Measurements from ENCODE around the gene BNC2. TPM values are rescaled to one million over a fixed set of nuclear protein-coding genes. Genes with fewer than 3 reads are reported as not detected.

The BNC2 gene
- total and polyA plus RNA-seq, 5 donors from 2014 or later = not detected

GRCh38 chr9:16627967-16628366, 242.5 kb downstream of the BNC2 start:
- no peak for ATAC-seq (ENCODE audit: low read depth in 2 of 2)
- Mint-ChIP-seq H3K4me3 (no peak overlapping the region), H3K4me1 (no peaks in the 10 kb centered on the region), H3K27ac (no peak overlapping the region), H3K27me3 (no peaks in the 10 kb centered on the region), H3K9me3 (peaks cover 0 to 8% (median 4%) of the 10 kb centered on the region in 7 donors), H3K36me3 (no peaks in the 10 kb centered on the region)
- H3K4me3 ChIP-seq (ENCODE audit: low read depth, low read length) = no peak overlapping the region
- H3K27me3 ChIP-seq (ENCODE audit: control insufficient read depth, insufficient read depth, low read length) = no peaks in the 10 kb centered on the region
- no peaks in the 10 kb centered on the region for H3K9me3 ChIP-seq (ENCODE audit: control insufficient read depth in 2 of 2, low read length in 2 of 2)
- no peak overlapping the region for H3K27ac ChIP-seq (ENCODE audit: insufficient read depth, low read length, poor library complexity, severe bottlenecking)
- H3K36me3 ChIP-seq (ENCODE audit: control insufficient read depth, insufficient read depth, low read length) = no peaks in the 10 kb centered on the region
- no peak for DNase-seq
- no peaks in the 10 kb centered on the region for H3K4me1 ChIP-seq (ENCODE audit: control insufficient read depth, insufficient read depth, low read length, poor library complexity, severe bottlenecking)

DNA sequence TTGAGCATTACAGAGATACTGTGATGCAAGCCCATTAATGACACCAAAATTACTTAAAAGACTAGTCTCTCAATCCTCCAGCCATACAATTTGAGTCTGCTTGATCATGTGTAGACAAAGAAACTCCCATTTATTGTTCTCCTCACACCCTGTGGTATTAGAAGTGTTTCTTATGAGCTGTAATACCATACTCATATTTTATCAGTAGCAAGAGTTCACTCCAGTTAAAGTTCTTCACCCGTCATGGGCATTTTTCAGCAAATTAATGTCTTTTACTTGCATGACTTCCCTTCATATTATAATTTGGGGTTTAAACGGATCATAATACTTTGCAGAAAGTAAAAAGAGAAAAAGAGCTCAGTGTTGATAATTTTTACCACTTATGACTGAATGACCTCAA, 242.9 kb downstream of the BNC2 start:
- H3K27me3 Mint-ChIP-seq = no peaks in the 10 kb centered on the region
- ATAC-seq (ENCODE audit: low read depth in 2 of 2) (no peak), DNase-seq (no peak)
- H3K9me3 Mint-ChIP-seq = peaks cover 0 to 8% (median 4%) of the 10 kb centered on the region in 7 donors
- Histone ChIP-seq H3K9me3 (ENCODE audit: control insufficient read depth in 2 of 2, low read length in 2 of 2) (no peaks in the 10 kb centered on the region), H3K4me3 (ENCODE audit: low read depth, low read length) (no peak overlapping the region), H3K4me1 (ENCODE audit: control insufficient read depth, insufficient read depth, low read length, poor library complexity, severe bottlenecking) (no peaks in the 10 kb centered on the region), H3K36me3 (ENCODE audit: control insufficient read depth, insufficient read depth, low read length) (no peaks in the 10 kb centered on the region), H3K27ac (ENCODE audit: insufficient read depth, low read length, poor library complexity, severe bottlenecking) (no peak overlapping the region), H3K27me3 (ENCODE audit: control insufficient read depth, insufficient read depth, low read length) (no peaks in the 10 kb centered on the region)
- H3K4me1 Mint-ChIP-seq = no peaks in the 10 kb centered on the region
- no peaks in the 10 kb centered on the region for H3K36me3 Mint-ChIP-seq
- H3K27ac Mint-ChIP-seq = no peak overlapping the region
- H3K4me3 Mint-ChIP-seq = no peak overlapping the region

GRCh38 chr9:16626577-16627130, 243.8 kb downstream of the BNC2 start:
- H3K4me1 Mint-ChIP-seq = no peaks in the 10 kb centered on the region
- H3K4me3 Mint-ChIP-seq = no peak overlapping the region
- Histone ChIP-seq H3K4me3 (ENCODE audit: low read depth, low read length) (no peak overlapping the region), H3K9me3 (ENCODE audit: control insufficient read depth in 2 of 2, low read length in 2 of 2) (no peaks in the 10 kb centered on the region), H3K27ac (ENCODE audit: insufficient read depth, low read length, poor library complexity, severe bottlenecking) (no peak overlapping the region), H3K4me1 (ENCODE audit: control insufficient read depth, insufficient read depth, low read length, poor library complexity, severe bottlenecking) (no peaks in the 10 kb centered on the region), H3K27me3 (ENCODE audit: control insufficient read depth, insufficient read depth, low read length) (no peaks in the 10 kb centered on the region), H3K36me3 (ENCODE audit: control insufficient read depth, insufficient read depth, low read length) (no peaks in the 10 kb centered on the region)
- no peak for DNase-seq
- H3K9me3 Mint-ChIP-seq = peaks cover 0 to 8% (median 5%) of the 10 kb centered on the region in 7 donors
- ATAC-seq (ENCODE audit: low read depth in 2 of 2) = no peak
- no peak overlapping the region for H3K27ac Mint-ChIP-seq
- no peaks in the 10 kb centered on the region for H3K27me3 Mint-ChIP-seq
- H3K36me3 Mint-ChIP-seq = no peaks in the 10 kb centered on the region

DNA sequence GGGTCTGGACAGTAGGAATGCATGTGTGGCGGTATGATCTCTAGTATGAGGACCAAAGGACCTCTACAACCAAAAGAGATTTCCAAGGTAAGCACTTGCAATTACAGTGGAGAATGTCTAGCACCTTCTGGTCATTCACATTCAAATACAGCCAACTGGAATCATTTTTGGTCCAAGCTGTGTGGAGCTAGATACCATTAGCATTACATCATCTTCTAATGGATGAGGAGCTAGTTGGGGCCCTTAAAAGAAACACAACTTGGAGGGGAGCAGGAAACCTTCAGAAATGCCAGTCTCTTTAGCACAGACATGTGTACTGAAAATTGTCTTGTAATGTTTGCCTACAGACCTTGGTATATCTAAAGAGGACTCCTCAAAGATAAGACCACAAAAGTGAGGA, 244.7 kb downstream of the BNC2 start:
- H3K4me3 ChIP-seq (ENCODE audit: low read depth, low read length) = no peak overlapping the region
- no peaks in the 10 kb centered on the region for H3K27me3 ChIP-seq (ENCODE audit: control insufficient read depth, insufficient read depth, low read length)
- H3K36me3 Mint-ChIP-seq = no peaks in the 10 kb centered on the region
- no peaks in the 10 kb centered on the region for H3K36me3 ChIP-seq (ENCODE audit: control insufficient read depth, insufficient read depth, low read length)
- H3K27me3 Mint-ChIP-seq = no peaks in the 10 kb centered on the region
- H3K27ac ChIP-seq (ENCODE audit: insufficient read depth, low read length, poor library complexity, severe bottlenecking) = no peak overlapping the region
- H3K4me3 Mint-ChIP-seq = no peak overlapping the region
- H3K9me3 Mint-ChIP-seq = peaks cover 0 to 8% (median 3%) of the 10 kb centered on the region in 7 donors
- no peaks in the 10 kb centered on the region for H3K4me1 Mint-ChIP-seq
- no peak overlapping the region for H3K27ac Mint-ChIP-seq
- no peaks in the 10 kb centered on the region for H3K4me1 ChIP-seq (ENCODE audit: control insufficient read depth, insufficient read depth, low read length, poor library complexity, severe bottlenecking)
- no peak for ATAC-seq (ENCODE audit: low read depth in 2 of 2)
- no peaks in the 10 kb centered on the region for H3K9me3 ChIP-seq (ENCODE audit: control insufficient read depth in 2 of 2, low read length in 2 of 2)
- DNase-seq = no peak

DNA sequence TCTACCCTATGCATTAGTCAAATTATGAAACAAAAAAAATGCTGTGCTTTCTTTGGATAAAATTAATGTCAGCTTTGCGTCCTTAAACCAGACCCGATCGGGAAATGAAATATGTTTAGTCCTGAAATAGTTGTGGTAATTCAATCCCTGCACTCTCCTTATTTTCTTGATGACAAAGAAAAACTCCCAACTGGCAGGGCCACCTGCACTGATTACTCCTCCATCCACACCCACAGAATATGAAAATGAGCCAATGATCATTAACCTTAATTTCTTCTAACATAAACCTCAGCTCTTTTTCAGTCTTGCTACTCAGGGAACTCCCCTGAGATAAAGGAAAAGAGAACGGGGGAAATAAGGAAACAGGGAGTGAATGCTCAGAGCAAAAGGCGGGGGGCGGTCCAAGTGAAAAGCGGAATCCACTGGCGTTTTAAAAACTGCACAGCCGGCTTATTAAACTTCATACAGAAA, 245.3 kb downstream of the BNC2 start:
- ATAC-seq (ENCODE audit: low read depth in 2 of 2) (no peak), DNase-seq (no peak)
- Mint-ChIP-seq H3K9me3 (peaks cover 0 to 8% (median 3%) of the 10 kb centered on the region in 7 donors), H3K36me3 (no peaks in the 10 kb centered on the region), H3K27ac (no peak overlapping the region), H3K27me3 (no peaks in the 10 kb centered on the region), H3K4me3 (no peak overlapping the region), H3K4me1 (no peaks in the 10 kb centered on the region)
- Histone ChIP-seq H3K4me1 (ENCODE audit: control insufficient read depth, insufficient read depth, low read length, poor library complexity, severe bottlenecking) (no peaks in the 10 kb centered on the region), H3K27ac (ENCODE audit: insufficient read depth, low read length, poor library complexity, severe bottlenecking) (no peak overlapping the region), H3K36me3 (ENCODE audit: control insufficient read depth, insufficient read depth, low read length) (no peaks in the 10 kb centered on the region), H3K27me3 (ENCODE audit: control insufficient read depth, insufficient read depth, low read length) (no peaks in the 10 kb centered on the region), H3K4me3 (ENCODE audit: low read depth, low read length) (no peak overlapping the region), H3K9me3 (ENCODE audit: control insufficient read depth in 2 of 2, low read length in 2 of 2) (no peaks in the 10 kb centered on the region)

GRCh38 chr9:16624744-16625117, 245.7 kb downstream of the BNC2 start:
- Histone ChIP-seq H3K36me3 (ENCODE audit: control insufficient read depth, insufficient read depth, low read length) (no peaks in the 10 kb centered on the region), H3K4me1 (ENCODE audit: control insufficient read depth, insufficient read depth, low read length, poor library complexity, severe bottlenecking) (no peaks in the 10 kb centered on the region), H3K4me3 (ENCODE audit: low read depth, low read length) (no peak overlapping the region), H3K27me3 (ENCODE audit: control insufficient read depth, insufficient read depth, low read length) (no peaks in the 10 kb centered on the region), H3K27ac (ENCODE audit: insufficient read depth, low read length, poor library complexity, severe bottlenecking) (no peak overlapping the region), H3K9me3 (ENCODE audit: control insufficient read depth in 2 of 2, low read length in 2 of 2) (no peaks in the 10 kb centered on the region)
- no peak for ATAC-seq (ENCODE audit: low read depth in 2 of 2)
- Mint-ChIP-seq H3K27me3 (no peaks in the 10 kb centered on the region), H3K36me3 (no peaks in the 10 kb centered on the region), H3K4me3 (no peak overlapping the region), H3K27ac (no peak overlapping the region), H3K9me3 (peaks cover 0 to 8% (median 3%) of the 10 kb centered on the region in 7 donors), H3K4me1 (no peaks in the 10 kb centered on the region)
- no peak for DNase-seq

GRCh38 chr9:16623989-16624743, 246.3 kb downstream of the BNC2 start:
- H3K36me3 Mint-ChIP-seq = no peaks in the 10 kb centered on the region
- H3K4me1 ChIP-seq (ENCODE audit: control insufficient read depth, insufficient read depth, low read length, poor library complexity, severe bottlenecking) = no peaks in the 10 kb centered on the region
- H3K4me3 Mint-ChIP-seq = no peak overlapping the region
- no peak overlapping the region for H3K27ac Mint-ChIP-seq
- no peaks in the 10 kb centered on the region for H3K9me3 ChIP-seq (ENCODE audit: control insufficient read depth in 2 of 2, low read length in 2 of 2)
- no peaks in the 10 kb centered on the region for H3K27me3 Mint-ChIP-seq
- no peak overlapping the region for H3K27ac ChIP-seq (ENCODE audit: insufficient read depth, low read length, poor library complexity, severe bottlenecking)
- H3K4me1 Mint-ChIP-seq = no peaks in the 10 kb centered on the region
- H3K4me3 ChIP-seq (ENCODE audit: low read depth, low read length) = no peak overlapping the region
- ATAC-seq (ENCODE audit: low read depth in 2 of 2) (no peak), DNase-seq (no peak)
- peaks cover 0 to 7% (median 2%) of the 10 kb centered on the region in 7 donors for H3K9me3 Mint-ChIP-seq
- no peaks in the 10 kb centered on the region for H3K27me3 ChIP-seq (ENCODE audit: control insufficient read depth, insufficient read depth, low read length)
- no peaks in the 10 kb centered on the region for H3K36me3 ChIP-seq (ENCODE audit: control insufficient read depth, insufficient read depth, low read length)

- Mint-ChIP-seq H3K4me3 (no peak overlapping the region), H3K36me3 (no peaks in the 10 kb centered on the region), H3K9me3 (peaks cover 0 to 7% (median 2%) of the 10 kb centered on the region in 7 donors), H3K27me3 (no peaks in the 10 kb centered on the region), H3K4me1 (no peaks in the 10 kb centered on the region), H3K27ac (no peak overlapping the region)
- H3K27ac ChIP-seq (ENCODE audit: insufficient read depth, low read length, poor library complexity, severe bottlenecking) = no peak overlapping the region
- DNase-seq (no peak), ATAC-seq (ENCODE audit: low read depth in 2 of 2) (no peak)
- no peaks in the 10 kb centered on the region for H3K4me1 ChIP-seq (ENCODE audit: control insufficient read depth, insufficient read depth, low read length, poor library complexity, severe bottlenecking)
- no peaks in the 10 kb centered on the region for H3K36me3 ChIP-seq (ENCODE audit: control insufficient read depth, insufficient read depth, low read length)
- no peak overlapping the region for H3K4me3 ChIP-seq (ENCODE audit: low read depth, low read length)
- H3K27me3 ChIP-seq (ENCODE audit: control insufficient read depth, insufficient read depth, low read length) = no peaks in the 10 kb centered on the region
- no peaks in the 10 kb centered on the region for H3K9me3 ChIP-seq (ENCODE audit: control insufficient read depth in 2 of 2, low read length in 2 of 2)
Observed at GRCh38 chr9:16622541-16622940, 247.9 kb downstream of the BNC2 start.
